Stimulated activated effector memory CD8-positive, alpha-beta T cell treated with anti-CD3 and anti-CD28 coated beads, Interleukin-12 subunit alpha, Interleukin-12 subunit beta, amount 100 ng/mL, for 72 hours (primary cell): ENCODE results near the gene FBXO31.

Experiments
- ATAC-seq: fragments of 150-1000 bp; cut with Tn5 transposase; 2 replicates; pipeline ENCODE4 v1.10.0; 2021
- DNase-seq, 2 donors: peaks; one replicate each; pipeline ENCODE4 v3.0.0; 2021 to 2022; ENCODE audit warnings: low spot score in 2 of 2
- H3K27ac Mint-ChIP-seq: one replicate; pipeline ENCODE4 v1.8.0; 2022; ENCODE audit warnings: mild to moderate bottlenecking, mixed read lengths
- H3K36me3 Mint-ChIP-seq: one replicate; pipeline ENCODE4 v1.8.0; 2022; ENCODE audit warnings: mild to moderate bottlenecking, mixed read lengths
- H3K4me1 Mint-ChIP-seq: one replicate; pipeline ENCODE4 v1.8.0; 2022; ENCODE audit warnings: mixed read lengths
- H3K4me3 Mint-ChIP-seq: one replicate; pipeline ENCODE4 v1.8.0; 2022; ENCODE audit warnings: mild to moderate bottlenecking, mixed read lengths
- H3K9me3 Mint-ChIP-seq: one replicate; pipeline ENCODE4 v1.8.0; 2022; ENCODE audit warnings: mixed read lengths

The FBXO31 gene

GRCh38 chr16:87416826-87417527 is 33.4 kb upstream of the FBXO31 start:
- Mint-ChIP-seq H3K9me3 (no peaks in the 10 kb centered on the region), H3K36me3 (peaks cover 56% of the 10 kb centered on the region), H3K4me1 (peaks cover 6% of the 10 kb centered on the region), H3K27ac (no peak overlapping the region), H3K4me3 (no peak overlapping the region)
- ATAC-seq (no peak), DNase-seq (no peak)

DNA sequence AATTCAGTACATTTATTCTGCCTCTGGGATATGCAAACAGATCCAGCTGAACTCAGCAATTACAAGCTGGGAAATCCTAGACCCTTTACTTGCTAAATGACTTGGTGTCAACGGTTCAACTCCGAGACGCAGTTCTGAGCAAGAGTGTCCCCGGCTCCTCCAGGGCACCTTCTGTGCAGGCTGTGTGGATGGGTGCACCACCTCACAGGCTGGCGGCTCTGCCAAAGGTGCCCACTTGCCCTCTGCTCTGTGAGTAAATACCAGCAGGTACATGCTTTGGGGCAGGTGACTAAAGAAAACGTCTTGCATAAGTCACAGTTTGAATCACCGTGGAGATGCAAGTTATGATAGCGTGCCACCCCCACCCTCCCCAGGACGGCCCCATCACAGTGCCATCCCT is 31.9 kb upstream of the FBXO31 start:
- DNase-seq, result no peak
- Mint-ChIP-seq H3K9me3 (no peaks in the 10 kb centered on the region), H3K27ac (no peak overlapping the region), H3K36me3 (peaks cover 51% of the 10 kb centered on the region), H3K4me1 (peaks cover 6% of the 10 kb centered on the region), H3K4me3 (no peak overlapping the region)
- no peak for ATAC-seq

GRCh38 chr16:87414251-87414680 is 30.7 kb upstream of the FBXO31 start:
- Mint-ChIP-seq H3K27ac (no peak overlapping the region), H3K36me3 (peaks cover 46% of the 10 kb centered on the region), H3K4me1 (peaks cover 6% of the 10 kb centered on the region)

DNA sequence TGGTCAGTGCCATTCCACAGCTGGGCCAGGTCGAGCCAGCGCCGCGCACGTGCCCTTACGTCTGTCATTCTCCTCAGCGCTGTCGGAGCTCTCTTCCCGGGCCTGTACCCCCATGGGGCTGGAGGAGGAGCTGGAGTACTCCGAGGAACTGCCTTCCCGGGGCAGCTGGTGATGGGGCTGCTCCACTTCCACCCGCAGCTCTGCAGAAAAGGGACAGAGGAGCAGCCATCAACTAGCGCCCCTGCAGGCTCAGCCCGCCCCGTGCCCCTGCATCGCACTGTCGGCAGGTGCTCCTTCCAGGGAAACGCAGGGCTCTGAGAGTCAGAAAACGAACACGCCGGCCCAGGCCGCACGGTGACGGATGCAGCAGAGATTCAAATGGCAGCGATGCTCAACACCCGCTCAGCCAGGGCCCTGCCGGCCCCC is 29.4 kb upstream of the FBXO31 start:
- no peak for DNase-seq
- no peak overlapping the region for H3K4me3 Mint-ChIP-seq
- ATAC-seq, result no peak
- peaks cover 6% of the 10 kb centered on the region for H3K4me1 Mint-ChIP-seq
- H3K9me3 Mint-ChIP-seq, result no peaks in the 10 kb centered on the region
- H3K36me3 Mint-ChIP-seq, result peaks cover 50% of the 10 kb centered on the region
- H3K27ac Mint-ChIP-seq, result peak overlapping the region; percentile 61

More at GRCh38 chr16:87414251-87414680, 30.7 kb upstream of the FBXO31 start:
- DNase-seq (peak in 1 of 2 donors; percentile 67), ATAC-seq (peak; percentile 97)
- Mint-ChIP-seq H3K4me3 (no peak overlapping the region), H3K9me3 (no peaks in the 10 kb centered on the region)

DNA sequence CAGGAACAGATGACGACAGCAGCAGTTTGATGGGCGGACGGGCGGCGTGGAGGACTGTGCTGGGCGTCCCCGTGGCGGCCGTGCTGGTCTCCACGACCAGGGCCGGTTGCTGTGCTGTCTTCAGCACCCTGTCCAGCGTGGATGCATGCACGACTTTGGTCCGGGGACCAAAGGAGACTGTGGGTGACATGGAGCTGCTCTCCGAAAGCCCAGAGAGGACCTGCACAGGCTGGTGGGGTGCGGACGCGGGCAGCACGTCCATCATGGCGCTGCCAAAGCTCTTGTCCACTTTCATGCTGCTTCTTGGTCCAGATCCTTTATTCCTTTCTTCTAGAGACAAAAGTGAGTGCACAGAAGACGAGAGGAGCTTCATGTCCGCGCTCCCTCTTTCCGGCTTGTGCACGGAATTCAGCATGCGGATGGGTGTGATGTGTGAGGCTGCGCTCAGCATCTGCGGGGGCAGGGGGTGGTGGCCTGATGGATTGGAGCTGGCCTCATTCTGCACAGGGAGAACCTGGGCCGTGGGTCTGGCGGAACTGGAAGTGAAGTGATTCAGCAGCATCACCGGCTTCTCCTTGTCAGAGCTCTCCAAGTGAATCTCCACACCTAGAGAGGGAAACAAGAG is 28.9 kb upstream of the FBXO31 start:
- DNase-seq (no peak), ATAC-seq (no peak)
- H3K4me3 Mint-ChIP-seq, result no peak overlapping the region
- no peaks in the 10 kb centered on the region for H3K9me3 Mint-ChIP-seq
- H3K4me1 Mint-ChIP-seq, result peaks cover 11% of the 10 kb centered on the region
- no peak overlapping the region for H3K27ac Mint-ChIP-seq
- peaks cover 55% of the 10 kb centered on the region for H3K36me3 Mint-ChIP-seq

DNA sequence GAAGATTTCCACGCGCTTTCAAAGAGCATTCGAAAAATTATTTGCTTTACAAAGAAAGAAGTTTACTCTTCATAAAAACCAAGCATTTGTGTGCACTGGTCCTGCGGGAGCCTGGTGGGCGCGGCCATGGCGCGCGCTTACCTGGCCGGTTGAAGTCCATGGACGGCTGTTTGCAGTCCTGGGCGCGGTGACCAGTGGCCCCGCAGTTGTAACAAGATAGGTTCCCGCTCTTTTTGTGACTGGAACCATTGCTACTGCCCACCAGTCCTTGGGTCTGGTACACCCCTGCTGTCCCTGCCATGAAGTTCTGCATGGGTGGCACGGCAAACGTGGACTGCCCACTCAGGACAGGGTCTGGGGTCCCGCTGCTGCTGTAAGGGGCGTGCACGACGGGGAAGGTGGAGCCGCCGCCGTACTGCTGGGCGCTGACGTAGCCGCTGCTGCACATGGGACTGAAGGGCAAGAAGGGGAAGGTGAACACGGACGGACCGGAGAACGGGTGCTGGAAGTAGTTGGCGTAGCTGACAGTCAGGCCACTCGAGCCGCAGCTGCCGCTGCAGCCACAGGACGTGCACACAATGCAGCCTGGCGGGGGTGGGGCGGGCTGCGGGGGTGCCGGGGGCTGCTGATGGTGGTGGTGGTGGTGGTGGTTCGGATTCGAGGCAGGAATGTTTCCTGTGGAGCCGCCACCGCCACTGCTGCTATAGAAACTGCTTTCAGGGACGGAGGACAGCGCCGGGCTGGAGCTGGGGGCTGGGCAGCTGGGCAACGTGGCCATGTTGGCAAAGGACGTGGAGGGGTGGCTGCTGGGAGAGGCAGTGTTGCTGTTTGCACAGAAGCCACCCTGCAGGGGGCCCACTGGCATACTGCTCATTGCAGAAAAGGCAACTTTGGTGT is 28.0 kb upstream of the FBXO31 start:
- Mint-ChIP-seq H3K4me1 (peaks cover 14% of the 10 kb centered on the region), H3K9me3 (no peaks in the 10 kb centered on the region), H3K36me3 (peaks cover 57% of the 10 kb centered on the region), H3K4me3 (no peak overlapping the region), H3K27ac (no peak overlapping the region)
- ATAC-seq (no peak), DNase-seq (no peak)

GRCh38 chr16:87410968-87411367 is 27.4 kb upstream of the FBXO31 start:
- Mint-ChIP-seq H3K4me3 (no peak overlapping the region), H3K36me3 (peaks cover 60% of the 10 kb centered on the region), H3K4me1 (peaks cover 14% of the 10 kb centered on the region), H3K27ac (no peak overlapping the region), H3K9me3 (no peaks in the 10 kb centered on the region)
- no peak for ATAC-seq
- DNase-seq, result no peak

DNA sequence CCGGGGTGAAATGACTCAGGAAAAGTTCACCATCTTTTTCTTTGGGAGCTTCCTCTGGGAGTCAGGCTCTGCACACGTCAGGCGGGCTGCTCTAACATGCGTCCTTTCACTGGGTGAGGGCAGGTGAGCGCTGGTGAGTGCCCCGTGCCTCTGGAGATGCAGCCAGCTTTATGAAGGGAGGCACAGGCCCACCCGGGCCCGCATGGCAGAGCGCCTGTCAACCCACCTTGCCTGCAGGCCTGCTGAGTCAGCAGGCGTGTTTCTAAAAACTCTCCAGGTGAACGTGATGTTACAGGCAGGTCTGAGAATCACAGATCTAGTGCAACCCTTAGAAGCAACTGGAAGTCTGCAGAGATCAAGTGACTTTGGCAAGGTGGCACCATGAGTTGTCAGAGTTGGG is 27.0 kb upstream of the FBXO31 start:
- no peak overlapping the region for H3K27ac Mint-ChIP-seq

DNA sequence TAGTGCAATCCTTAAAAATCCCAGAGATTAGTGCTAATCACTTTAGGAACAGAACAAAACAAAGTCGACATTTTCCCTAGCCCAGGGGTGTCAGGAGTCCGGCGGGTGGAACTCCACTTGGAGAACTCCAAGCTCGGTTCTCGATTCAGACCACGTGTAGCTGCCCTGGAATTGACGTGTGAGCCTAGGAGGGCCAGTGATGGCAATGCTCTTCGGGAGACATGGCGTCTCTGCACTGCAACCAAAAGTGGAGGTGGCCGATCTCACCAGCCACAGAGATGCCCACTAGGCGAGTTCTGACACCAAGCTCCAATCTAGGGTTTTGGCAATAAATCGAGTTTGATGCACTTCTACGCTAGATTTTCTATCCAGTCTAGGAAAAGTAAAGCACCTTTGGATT is 26.2 kb upstream of the FBXO31 start:
- ATAC-seq (no peak), DNase-seq (no peak)
- peaks cover 64% of the 10 kb centered on the region for H3K36me3 Mint-ChIP-seq

More for the DNA sequence above, 27.0 kb upstream of the FBXO31 start:
- no peak for ATAC-seq
- no peaks in the 10 kb centered on the region for H3K9me3 Mint-ChIP-seq
- H3K36me3 Mint-ChIP-seq, result peaks cover 60% of the 10 kb centered on the region
- peaks cover 14% of the 10 kb centered on the region for H3K4me1 Mint-ChIP-seq
- no peak overlapping the region for H3K4me3 Mint-ChIP-seq
- DNase-seq, result no peak

DNA sequence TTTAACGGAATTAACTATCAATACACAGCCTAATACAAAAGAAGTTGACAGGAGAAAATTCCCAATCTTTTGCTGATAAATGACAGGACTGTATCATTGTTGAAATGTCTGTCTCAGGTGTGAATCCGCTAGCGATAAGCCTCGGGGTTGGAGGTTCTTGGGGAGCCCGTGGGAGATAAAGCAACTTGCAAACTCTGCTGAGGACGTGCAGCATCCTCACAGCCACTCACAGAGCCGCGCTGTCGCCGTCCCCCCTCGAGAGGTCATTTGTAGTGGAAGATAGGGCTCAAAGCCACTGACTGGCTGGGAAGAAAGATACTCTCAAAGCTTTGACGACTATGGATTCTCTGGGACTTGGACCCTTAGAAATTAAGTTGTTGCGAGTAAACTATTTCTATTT is 25.6 kb upstream of the FBXO31 start:
- Mint-ChIP-seq H3K4me3 (no peak overlapping the region), H3K36me3 (peaks cover 70% of the 10 kb centered on the region), H3K4me1 (peaks cover 14% of the 10 kb centered on the region), H3K9me3 (no peaks in the 10 kb centered on the region), H3K27ac (no peak overlapping the region)
- no peak for ATAC-seq
- no peak for DNase-seq

More for the DNA sequence above, 26.2 kb upstream of the FBXO31 start:
- Mint-ChIP-seq H3K4me3 (no peak overlapping the region), H3K9me3 (no peaks in the 10 kb centered on the region), H3K4me1 (peaks cover 14% of the 10 kb centered on the region), H3K27ac (no peak overlapping the region)

GRCh38 chr16:87407511-87408112 is 24.0 kb upstream of the FBXO31 start:
- Mint-ChIP-seq H3K36me3 (peaks cover 72% of the 10 kb centered on the region), H3K4me3 (no peak overlapping the region), H3K4me1 (peaks cover 8% of the 10 kb centered on the region), H3K9me3 (no peaks in the 10 kb centered on the region), H3K27ac (no peak overlapping the region)
- DNase-seq (no peak), ATAC-seq (peak; percentile 74)

DNA sequence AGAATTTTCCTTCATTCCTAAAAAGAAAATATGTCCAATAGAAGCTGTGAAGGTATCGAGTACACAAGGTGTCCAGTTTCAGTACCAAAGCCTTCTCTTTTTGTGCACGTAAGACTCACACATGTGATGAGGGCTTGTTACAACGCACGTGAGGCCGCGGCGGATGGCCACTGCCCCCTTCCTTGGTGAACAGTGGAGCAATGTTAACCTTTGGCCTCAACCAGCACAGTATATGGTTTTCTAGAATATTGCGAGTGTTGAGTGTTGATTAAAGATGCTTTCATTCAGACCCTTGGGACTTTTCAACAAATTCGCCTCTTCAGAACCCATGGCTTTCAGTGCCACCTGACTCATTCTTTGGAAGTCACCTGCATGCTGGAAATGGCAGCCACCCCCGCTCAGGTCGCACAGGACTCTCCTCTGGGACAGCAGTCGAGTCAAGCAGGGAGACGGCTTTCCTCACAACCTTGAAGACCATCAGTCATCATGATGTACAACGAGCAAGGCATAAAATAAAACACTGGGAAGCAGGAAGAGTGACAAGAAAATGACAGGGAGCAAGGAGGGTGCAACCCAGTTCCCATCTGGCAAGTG is 23.0 kb upstream of the FBXO31 start:
- Mint-ChIP-seq H3K9me3 (no peaks in the 10 kb centered on the region), H3K36me3 (peaks cover 74% of the 10 kb centered on the region), H3K27ac (no peak overlapping the region), H3K4me3 (no peak overlapping the region), H3K4me1 (peaks cover 8% of the 10 kb centered on the region)
- no peak for ATAC-seq
- no peak for DNase-seq

DNA sequence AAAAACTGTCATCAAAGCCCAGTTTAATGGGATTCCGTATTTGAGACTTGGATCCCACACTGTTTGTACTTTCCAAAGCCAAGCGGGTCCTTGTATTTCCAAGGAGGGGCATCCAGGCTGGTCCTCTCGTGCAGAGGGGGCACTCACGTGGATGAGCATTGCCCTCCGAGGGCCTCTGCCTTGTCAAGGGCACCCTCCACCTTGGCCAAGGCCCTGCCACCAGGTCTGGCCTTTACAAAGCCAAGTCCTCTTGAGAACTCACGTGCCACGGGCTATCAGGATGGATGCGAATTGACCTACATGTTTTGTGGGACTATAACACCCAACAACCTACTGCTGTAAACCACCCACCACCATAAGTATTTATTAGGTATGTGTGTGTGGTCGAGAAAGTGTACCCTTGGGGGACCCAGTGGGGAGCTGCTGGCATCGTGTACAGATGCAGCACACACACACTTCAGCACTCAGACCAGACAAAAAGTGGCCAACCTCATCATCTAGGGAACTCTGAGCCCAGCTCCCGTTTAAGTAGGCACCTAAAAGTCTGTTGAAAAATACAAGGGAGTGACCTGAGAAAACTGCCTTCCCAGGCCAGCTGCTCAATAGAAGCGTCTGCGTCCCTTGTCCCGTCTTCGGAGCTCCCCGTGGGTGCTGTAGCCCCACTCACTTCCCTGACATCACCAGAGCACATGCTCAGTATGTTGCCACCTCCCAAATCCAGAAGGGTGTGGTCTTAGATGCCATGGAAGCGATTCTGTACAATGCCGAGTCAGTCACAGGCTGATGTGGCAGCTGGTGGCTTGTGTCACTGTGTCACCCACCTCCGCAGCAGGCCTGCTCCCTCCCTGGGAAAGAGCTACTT is 21.4 kb upstream of the FBXO31 start:
- DNase-seq, result no peak
- peaks cover 83% of the 10 kb centered on the region for H3K36me3 Mint-ChIP-seq
- H3K4me1 Mint-ChIP-seq, result peaks cover 8% of the 10 kb centered on the region
- H3K4me3 Mint-ChIP-seq, result no peak overlapping the region
- no peaks in the 10 kb centered on the region for H3K9me3 Mint-ChIP-seq
- ATAC-seq, result no peak
- peak overlapping the region; percentile 60 for H3K27ac Mint-ChIP-seq

DNA sequence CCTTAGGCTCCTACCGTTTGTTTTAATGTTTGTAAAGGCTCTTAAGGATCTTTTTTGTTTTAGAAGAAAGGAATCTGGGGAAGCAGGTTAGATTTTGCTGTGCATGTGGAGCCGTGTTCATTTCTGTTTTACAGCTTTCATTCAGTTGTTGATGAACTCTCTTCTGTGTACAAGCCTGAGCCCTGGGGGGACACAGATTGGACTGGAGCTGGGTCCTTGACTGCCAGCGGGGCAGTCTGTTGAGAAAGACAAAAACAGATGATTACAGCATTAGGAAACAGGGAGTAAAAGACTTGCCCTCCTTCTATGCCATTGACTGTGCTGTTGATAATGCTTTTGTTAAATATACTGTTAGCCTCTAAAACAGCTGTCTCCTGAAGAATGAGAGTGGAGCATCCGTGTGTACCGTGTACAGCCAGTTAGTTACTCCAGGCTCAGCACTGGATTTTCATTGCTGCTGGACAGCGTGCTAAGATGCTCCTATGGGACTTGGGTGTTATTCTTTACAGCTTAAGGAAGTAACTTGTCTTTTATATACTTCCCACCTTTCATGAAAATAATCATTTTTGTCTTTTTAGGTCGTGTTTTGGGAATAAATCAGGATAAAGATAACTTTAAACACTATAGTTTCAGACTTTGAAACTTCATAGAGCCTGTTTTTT is 11.7 kb upstream of the FBXO31 start:
- H3K4me3 Mint-ChIP-seq, result no peak overlapping the region
- no peak overlapping the region for H3K27ac Mint-ChIP-seq
- H3K9me3 Mint-ChIP-seq, result no peaks in the 10 kb centered on the region
- H3K4me1 Mint-ChIP-seq, result peaks cover 27% of the 10 kb centered on the region
- no peak for DNase-seq
- no peak for ATAC-seq
- peaks cover 82% of the 10 kb centered on the region for H3K36me3 Mint-ChIP-seq
